Embryonic facial prominence (tissue), 1 donor: Measurements from ENCODE around the gene MLN.

Source experiments
- DNase-seq: peaks from one replicate; pipeline ENCODE4 v3.0.0-alpha.2; 2016; ENCODE audit errors: extremely low spot score

Gene MLN

DNA sequence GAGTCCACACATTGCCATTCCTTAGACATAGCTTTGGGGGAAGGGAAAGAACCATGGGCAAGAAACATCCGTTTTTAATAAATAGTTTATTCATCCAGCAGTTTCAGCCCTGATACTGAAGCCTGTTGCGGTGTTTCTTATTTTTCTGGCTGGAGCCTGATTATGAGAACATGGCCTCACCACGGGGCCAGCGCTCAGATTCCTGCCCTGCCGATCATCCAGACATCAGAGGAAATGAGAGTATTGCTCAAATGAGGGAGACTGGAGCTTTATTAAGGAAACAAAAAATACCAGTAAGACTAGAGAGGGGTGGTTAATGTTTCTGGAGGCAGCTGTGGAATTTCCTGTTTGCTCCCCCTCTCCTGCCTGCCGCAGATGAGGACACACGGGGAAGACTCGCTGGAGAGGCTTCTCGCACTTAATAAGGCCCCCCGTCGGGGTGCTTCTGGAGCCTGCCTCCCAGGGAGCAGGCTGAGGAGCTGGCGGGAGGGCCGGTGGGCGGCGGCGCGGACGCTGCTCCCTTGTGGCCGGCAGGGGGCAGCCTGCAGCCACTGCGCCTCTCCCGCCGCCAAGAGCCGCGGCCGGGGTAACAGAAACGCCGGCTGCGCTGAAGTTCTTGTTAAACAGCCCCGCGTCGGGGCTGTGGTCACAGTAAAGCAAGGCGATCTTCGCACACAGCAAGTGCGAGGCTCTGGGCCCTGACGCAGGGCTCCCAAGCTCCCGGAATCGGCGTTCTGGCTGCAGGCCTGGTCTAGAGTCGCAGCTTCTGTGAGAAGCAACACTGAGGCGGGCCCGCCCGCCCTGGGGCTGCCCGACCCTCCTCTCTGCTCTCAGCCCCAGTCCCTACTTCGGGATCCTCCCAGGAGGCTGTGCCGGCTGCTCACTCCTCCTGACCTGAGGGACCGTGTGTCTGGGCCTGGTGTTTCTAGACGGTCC is 32.4 kb downstream of the MLN start:
- peak; percentile 74 for DNase-seq

DNA sequence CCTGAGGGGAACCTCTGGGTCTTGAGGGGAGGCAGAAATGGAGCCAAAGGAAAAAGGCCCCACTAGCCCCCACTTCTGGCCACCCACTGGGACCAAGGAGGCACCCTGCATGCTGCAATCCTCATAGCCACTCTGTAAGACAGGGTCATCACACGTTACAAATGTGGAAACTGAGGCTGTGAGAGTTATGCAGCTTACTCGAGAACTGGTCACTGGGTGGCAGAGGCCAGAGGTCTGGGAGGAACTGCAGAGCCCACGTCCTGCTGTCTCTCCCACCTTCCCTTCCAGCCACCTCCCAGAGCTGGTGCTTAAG is 33.0 kb downstream of the MLN start:
- no peak for DNase-seq

DNA sequence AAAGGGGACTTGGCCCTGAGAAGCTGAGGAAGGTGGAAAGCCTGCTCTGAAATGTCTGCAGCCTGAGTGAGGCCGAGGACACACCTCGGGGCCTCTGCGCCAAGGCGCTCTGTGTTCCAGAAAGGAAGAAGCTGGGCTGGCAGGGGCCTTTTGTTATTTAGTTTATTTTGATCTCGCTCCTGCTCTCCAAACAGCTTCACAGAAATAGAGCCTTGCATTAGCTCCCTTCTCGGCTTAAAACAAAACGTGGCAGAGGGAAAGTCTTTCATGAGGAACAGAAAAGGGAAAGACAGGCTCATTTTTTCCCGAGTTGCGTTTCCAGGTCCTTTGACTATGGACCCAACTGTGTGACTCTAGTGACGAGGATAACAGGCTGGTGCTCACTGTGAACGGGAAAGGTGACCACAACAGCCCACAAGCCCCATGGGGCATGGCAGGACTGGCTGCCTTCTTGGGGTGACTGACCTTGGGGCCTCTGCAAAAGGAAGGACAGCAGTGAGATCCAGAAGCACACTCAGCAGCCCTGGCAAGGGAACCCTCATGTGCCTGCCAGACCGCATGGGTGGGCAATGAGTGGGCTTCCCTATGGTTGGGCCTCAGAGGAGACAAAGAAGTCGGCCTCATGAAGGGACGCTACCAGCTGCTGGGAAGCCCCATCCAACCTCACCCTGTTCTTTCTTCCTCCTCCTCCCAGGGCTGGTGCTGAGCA is 33.5 kb downstream of the MLN start:
- DNase-seq: no peak

DNA sequence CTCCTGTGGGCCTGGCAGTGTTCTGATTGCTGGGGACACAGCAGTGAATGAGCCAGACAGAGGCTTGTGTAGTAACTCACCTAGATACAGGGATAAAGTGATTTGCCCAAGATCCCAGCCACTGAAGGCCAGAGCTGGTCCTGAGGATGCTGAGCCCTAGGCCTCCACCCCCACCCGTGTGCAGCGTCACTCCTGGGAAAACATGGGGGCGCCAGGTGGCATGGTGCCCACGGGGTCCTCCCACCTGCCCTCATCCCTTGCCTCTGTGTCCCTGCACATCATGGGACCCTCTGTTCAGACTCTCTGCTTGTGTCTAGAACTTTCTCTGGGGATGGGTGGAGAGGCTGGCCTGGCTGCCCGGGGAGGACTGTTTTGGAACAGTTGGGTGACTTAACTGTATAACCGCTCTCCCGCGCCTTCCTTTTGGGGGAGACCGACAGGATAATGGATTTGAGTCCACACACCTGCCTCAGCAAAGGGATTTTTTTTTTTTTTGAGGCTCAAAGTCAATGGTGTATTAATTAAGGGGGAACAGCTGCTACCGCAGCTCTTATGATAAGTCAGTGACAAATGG is 34.5 kb downstream of the MLN start:
- no peak for DNase-seq

DNA sequence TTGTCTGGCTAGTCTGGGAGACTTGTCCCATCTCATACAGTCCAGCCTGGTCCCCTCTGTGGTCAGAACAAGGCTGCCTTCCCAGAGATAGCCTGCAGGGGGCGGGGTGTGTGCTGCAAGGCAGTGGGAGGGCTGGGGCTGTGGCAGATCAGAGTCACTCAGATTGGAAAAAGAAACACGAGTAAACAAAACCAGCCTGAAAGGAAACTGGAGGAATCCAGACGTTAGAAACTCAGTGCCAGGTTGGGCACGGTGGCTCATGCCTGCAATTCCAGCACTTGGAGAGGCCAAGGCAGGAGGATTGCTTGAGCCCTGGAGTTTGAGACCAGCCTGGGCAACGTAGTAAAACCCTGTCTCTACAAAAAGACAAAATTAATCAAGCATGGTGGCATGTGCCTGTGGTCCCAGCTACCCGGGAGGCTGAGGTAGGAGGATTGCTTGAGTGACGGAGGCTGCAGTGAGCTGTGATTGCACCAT is 35.1 kb downstream of the MLN start:
- DNase-seq: no peak

DNA sequence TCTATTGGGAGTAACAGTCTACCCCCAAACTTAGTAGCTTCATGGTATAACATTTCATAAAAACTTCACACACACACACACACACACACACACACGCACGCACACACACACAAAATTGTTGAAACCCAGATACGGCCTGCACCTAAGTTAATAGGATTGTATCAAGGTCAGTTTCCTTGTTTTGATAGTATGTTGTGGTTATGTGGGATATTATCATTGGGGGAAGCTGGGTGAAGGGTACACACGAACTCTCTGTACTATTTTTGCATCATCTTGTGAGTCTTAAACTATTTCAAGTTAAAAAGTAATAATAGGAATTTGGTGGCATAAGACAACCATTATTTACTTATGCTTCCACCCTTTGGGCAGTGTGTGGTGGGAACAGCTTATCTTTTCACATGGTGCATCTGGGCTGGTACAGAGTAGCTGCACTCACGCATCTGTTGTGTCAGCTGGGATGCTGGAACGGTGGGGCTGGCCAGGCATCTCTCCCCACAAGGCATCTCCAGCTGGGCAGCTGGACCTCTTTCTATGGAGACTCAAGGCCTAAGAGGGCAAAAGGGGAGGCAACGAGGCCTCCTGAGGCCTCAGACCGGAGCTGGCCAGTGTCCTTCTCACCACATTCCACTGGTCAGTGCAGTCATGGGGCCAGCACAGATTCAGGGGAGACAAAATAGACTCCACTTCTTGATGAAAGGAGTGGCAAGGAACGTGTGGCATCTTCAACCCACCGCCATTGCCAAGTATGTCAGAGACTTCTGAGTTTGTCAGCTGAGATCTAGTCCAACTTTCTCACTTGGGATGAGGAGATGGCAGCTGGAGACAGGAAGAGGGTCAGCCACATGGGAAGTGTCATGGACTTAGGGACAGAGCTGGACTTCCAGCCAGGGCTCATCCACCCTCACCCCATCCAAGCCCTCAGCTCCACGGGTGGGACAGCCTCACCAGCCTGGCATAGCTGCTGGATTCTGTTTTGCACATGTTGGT is 36.6 kb downstream of the MLN start:
- DNase-seq: no peak

DNA sequence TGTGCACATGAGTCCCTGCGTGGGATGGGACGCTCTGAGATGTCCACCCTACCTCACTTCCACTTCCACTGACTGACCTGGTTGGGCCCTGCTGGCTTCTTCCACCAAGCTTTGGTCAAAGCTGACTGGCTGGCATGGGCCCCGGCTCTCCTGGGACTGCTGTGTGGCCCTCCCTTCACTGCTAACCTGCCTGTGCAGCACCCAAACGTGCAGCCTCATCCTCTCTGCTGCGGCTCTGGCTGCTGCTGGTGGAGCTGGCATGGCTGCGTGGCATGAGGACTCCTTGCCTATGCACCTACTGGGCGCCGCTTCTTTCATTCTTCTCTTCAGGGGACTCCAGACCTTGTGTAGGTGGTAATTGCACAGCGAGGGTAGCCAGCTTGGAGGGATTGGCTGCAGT is 38.4 kb downstream of the MLN start:
- DNase-seq: no peak

DNA sequence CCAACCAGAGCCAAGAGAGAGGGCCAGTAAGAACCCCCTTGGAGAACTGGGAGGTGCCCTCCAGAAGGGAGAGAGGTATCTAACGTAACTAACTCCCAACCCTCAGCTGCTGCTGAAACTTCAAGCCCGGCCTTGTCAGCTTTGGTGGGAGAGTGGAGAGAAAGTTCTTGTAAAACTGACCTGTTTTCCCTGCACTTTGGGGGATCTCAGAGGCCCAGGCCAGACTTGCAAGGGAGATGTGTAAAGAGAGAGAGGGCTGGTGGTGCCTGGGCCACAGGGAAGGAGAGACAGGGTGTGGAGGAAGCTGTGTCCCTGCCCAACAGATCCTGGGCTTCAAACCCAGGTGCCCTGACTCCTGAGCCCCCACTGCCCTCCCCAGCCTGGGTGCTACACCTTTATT is 39.8 kb downstream of the MLN start:
- no peak for DNase-seq

DNA sequence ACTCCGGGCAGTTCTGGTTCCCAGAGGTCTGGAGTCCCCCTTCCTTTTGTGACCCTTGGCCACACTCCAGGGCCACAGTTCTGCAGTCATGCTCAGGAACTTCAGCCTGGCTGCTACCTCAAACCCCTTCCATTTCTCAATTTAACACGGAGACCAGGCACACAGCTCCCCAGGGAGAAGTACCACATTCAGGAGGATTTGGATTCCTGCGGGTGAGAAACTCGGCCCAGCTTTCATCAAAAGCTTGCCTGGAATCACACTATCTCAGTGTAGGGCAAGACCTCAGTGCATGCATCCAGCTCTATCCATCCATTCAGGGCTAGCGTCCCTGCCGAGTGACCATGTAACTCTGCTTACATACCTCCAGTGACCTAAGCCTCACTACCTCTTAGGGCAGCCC is 40.3 kb downstream of the MLN start:
- no peak for DNase-seq

DNA sequence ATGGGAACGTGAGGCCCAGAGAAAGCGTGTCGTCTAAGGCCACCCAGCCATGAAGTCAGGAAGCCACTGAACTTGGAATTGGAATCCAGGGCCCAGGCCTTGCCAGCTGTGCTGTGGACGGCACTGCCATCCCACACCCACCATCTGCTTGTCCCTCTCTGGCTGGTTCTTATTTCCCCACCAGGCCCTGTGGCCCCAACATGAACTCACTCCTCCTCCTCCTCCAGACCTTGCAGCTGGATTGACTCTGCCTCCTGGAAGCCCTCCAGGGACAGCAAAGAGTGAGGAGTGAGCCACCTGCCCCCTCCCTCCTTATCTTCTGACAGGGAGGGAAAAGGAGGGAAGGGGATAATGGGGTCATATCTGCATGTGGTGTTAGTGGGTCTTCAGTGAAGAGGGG is 41.1 kb downstream of the MLN start:
- DNase-seq: no peak

DNA sequence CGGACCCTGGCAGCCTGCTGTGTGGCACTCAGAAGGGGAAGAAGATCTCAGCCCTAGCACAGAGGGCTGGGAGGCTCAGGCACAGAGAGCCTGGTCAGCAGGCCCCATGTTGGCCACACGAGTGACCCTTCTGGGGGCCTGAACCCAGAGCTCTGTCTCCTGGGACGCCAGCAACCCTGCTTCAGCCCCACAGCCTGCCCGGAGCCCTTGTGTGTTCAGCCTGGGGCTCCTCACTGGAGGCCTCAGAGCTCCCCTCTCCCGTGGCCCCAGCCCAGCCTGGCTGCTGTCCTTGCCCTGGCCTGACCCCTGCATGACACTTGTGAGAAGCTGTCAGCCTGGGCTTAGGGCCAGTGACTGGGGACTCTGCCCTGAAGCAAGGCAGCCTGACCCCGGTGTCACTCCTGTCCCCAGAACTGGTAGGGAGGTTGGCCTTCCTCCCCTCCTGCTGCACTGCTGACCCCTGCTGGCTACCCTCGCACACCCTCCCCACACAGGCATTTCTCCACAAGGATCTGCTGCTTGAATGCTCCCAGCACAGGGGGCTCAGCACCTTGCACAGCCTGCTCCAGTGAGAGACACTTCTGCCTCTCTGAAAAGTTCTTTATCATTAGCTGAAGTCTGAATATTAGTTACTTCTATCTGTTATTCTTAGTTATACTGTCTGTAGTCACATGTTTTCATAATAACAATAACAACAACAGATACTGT is 41.7 kb downstream of the MLN start:
- DNase-seq: no peak

DNA sequence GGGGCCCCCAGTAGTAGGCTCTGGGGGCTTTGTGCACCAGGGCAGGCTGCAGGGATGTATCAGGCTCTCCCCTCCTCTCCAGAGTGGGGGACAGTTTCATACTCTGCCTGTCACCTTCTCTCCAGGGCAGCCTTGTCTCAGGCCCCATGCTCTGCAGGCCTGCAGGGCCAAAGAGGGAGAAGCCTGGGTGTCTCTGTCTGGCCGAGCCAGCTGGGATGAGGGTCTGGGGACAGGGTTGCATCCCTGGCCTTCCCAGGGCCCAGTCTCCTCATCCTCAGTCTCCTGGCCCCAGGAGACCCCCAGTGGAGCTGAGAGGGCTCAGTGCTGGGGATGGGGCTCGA is 42.3 kb downstream of the MLN start:
- DNase-seq: no peak

DNA sequence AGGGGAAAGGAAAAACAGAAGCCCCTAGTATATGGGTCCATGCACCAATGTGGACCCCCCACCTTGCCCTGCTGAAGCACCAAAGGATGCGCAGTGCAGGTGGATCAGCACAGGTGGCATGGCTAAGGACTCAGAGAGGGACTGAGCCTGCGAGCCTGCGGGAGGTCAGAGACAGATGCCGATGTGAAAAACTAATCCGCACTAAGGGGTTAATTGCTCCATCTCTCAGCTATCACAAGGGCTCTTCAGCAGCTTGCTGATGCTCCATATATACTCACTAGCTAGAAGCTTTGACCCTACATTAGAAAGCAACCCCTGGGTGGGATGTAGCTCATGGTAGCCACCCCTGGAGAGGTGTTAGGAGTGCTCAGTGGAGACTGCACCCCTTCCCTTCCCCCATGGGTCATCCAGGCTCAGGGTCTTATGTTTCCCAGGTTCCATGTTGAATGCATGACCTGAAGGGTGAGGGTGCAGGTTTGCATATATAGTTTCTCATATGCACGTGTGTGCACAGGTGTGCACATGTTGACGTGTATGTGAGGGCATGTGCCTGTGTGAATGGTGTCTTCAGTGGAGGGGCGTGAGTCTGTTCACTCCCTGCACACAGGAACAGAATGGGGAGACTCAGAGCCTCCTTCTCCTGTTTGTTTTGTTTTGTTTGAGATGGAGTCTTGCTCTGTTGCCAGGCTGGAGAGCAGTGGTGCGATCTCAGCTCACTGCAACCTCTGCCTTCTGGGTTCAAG is 43.7 kb downstream of the MLN start:
- DNase-seq: no peak

DNA sequence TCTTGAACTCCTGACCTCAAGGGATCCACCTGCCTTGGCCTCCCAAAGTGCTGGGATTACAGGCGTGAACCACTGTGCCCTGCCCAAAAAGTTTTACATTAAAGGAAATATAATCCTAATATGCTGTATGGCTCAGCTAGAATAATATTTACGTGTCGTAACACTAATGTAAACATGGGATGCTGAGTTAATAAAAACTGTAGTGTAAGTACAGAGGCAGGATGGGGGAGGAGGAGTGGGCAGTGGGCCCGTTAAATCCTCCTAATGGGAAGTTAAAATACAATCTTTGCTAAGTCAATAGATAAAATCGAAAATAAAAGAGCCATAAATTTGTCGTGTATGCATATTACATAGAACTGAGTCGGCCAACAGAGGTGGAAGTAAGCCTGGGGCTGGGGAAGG is 45.0 kb downstream of the MLN start:
- no peak for DNase-seq

DNA sequence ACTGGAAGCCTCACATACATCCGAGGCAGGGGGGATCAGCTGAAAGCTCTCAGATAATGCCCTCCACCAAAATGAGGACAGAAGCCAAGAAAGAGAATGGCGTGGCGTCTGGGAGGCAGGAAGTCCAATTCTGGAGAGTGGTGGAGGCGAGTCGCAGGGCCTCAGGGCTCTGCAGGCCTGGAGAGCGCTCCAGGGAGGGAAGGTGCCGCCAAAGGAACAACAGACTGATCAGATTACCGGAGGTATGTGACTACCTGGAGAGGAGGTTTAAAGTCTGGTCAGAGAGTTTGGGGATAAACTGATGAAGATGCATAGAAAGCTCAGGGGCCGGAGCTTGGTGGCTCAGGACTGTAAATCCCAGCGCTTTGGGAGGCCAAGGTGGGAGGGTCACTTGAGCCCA is 45.9 kb downstream of the MLN start:
- no peak for DNase-seq

DNA sequence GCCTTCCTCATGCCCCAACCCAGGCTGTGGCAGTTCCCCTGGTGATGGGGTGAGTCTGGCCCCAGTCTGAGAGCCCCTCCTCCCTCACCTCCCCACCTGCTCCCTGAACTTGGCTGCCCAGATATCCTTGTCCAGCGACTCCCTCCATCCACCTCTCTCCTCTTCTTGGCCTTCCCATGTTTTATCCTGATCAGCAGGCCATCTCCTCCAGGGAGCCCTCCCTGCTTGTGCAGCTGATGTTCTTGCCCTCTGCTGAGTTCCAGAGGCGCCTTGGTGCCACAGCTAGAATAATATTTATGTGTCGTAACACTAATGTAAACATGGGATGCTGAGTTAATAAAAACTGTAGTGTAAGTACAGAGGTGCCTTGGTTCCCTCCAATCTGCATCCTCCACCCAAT is 46.7 kb downstream of the MLN start:
- DNase-seq: no peak

DNA sequence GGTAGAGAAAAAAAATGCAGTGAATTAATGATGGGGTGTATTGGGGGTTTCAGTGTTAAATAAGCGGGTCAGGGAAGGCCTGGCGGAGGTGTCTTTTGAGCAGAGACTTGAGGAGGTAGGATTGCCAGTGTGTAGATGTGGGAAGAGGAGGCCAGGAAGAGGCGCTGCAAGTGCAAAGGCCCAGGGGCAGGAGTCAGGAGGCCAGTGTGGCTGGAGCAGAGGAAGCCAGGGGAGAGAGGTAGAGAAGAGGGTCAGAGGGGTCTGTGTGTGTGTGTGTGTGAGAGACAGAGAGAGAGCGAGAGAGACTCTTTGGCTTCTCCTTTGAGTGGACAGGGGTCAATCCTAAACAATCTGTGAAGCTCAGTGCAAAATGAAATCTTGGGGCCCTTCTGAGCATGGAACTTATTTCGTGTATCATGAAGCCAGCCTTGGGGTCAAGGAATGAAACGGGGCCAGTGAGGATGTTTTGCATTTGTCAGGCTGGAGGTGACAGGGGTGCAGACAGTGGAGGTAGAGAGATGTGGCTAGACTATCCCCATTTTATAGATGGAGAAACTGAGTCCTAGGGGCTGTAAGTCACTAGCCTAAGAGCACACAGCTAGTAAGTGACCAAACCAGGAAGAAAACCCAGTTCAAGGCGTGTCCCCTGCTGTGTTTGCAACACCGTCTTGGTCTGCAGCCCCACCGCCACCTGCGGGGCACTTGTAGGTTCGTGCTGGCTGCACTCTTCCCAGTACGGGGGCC is 47.4 kb downstream of the MLN start:
- DNase-seq: no peak

DNA sequence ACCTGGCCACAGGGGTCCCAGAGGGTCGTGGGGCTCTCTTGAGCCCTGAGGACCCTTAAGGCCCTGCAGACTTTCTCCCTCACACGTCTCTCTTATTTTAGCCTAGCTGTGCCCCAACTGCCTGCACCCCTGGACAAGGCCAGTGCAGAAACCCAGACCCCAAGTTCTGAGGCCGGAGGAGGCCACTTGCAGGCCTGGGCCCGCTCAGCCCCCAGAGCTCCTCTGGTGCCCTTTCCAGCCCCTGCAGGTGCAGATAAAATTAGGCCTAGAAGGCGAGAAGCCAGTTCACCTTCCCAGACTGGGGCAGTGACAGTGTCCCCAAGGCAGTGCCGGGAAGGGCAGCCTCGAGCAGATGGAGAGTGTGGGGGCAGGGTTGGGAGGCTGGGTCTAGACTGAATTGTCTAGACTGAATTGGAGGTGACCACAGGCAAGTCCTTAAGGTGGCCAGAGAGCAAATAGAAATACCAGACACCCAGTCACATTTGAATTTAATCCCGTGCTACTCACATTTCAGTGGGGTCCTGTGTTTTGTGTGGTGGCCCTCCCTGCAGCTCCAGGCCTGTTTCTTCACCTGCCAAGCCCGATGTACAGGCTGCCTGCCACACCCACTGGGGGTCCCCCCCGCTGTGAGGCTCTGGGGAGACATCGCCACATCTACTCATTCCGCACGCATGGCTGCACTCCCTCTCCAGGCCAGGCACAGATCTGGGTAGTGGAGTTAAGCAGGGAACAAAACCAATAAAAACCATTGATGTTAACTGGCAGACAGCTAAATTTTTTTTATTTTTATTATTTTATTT is 48.5 kb downstream of the MLN start:
- DNase-seq: no peak

DNA sequence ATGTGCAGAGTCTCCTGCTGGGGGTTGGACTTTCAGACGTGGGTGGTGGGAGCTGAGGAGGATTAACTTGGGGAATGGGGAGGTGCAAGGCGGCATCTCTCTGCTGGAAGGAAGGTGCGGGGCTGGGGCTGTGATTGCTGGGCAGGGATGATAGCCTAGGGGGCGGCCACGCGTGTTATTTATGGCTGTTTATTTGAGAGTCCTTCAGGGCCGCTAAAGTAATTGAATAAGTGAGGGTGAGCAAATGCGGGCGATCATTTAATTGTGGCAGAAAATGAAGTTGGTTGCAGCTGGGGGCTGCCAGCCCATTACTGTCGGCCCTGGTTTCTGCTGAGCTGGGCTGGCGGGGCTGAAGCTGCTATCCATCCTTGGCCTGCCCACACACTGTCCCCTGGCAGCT is 49.6 kb downstream of the MLN start:
- no peak for DNase-seq
